ENCODE measurements around the gene ALPL.

DNA sequence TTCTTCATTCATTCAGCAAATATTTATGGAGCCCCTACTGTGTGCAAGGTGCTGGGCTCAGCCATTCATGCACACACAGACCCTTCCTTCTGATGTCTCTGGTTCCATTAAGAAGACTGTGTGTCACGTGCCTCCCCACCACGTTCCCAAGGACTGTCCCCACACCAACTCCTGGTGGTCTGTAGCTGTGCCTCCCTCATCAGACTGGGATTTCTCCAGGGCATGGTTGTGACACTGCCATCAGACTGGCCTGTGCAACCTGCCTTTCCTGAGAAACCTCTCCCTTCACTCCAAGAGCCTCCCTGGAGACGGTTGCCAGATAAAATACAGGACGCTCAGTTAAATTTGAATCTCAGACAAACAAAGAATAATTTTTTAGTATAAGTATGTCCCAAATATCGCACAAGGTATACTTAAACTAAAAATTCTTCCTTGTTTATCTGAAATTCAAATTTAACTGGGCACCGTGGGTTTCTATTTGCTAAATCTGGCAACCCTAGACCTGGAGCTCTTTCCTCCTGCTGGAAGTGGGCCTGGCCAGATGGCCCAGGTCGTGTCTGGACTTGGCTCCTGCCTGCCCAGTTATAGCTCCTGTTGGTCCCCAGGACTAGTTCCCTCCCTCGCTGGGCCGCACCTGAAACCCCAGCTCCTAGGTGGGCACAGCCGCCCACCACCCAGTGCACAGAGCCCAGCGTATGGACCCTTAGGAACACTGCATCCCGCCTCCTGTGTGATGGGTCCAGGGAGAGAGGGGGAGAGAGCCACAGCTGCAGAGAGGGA is 83.1 kb downstream of the ALPL start:
- TF ChIP-seq KAT2A (conservative IDR thresholded peaks at IDR 0.05; ENCODE audit: control insufficient read depth, low read depth, low read length), result no peak
- no peak for TF ChIP-seq YY1 (IDR thresholded peaks at IDR 0.05; ENCODE audit: low read depth, low read length)
- no peak for TF ChIP-seq MEF2B (IDR thresholded peaks at IDR 0.05; ENCODE audit: partially characterized antibody, poor library complexity, severe bottlenecking)
- TF ChIP-seq TAF1 (IDR thresholded peaks at IDR 0.05; ENCODE audit: borderline replicate concordance, low read depth, low read length), result no peak
- TF ChIP-seq, protein P1, sequence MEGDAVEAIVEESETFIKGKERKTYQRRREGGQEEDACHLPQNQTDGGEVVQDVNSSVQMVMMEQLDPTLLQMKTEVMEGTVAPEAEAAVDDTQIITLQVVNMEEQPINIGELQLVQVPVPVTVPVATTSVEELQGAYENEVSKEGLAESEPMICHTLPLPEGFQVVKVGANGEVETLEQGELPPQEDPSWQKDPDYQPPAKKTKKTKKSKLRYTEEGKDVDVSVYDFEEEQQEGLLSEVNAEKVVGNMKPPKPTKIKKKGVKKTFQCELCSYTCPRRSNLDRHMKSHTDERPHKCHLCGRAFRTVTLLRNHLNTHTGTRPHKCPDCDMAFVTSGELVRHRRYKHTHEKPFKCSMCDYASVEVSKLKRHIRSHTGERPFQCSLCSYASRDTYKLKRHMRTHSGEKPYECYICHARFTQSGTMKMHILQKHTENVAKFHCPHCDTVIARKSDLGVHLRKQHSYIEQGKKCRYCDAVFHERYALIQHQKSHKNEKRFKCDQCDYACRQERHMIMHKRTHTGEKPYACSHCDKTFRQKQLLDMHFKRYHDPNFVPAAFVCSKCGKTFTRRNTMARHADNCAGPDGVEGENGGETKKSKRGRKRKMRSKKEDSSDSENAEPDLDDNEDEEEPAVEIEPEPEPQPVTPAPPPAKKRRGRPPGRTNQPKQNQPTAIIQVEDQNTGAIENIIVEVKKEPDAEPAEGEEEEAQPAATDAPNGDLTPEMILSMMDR (IDR thresholded peaks at IDR 0.05 in 2 of 3, conservative IDR thresholded peaks at IDR 0.05 in 1 of 3; ENCODE audit: control insufficient read depth in 2 of 3, extremely low read depth in 1 of 3, insufficient read depth in 1 of 3, low read depth in 3 of 3, low read length in 3 of 3), result no peak
- TF ChIP-seq, protein P2, sequence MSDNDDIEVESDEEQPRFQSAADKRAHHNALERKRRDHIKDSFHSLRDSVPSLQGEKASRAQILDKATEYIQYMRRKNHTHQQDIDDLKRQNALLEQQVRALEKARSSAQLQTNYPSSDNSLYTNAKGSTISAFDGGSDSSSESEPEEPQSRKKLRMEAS (IDR thresholded peaks at IDR 0.05; ENCODE audit: low read depth, low read length), result no peak
- no peak for TF ChIP-seq POLR2A (IDR thresholded peaks at IDR 0.05; ENCODE audit: low read depth, low read length)
- no peak for TF ChIP-seq PKNOX1 (IDR thresholded peaks at IDR 0.05)
- no peak for TF ChIP-seq ZNF274 (IDR thresholded peaks at IDR 0.05; ENCODE audit: insufficient read depth, insufficient read length)
- TF ChIP-seq CHD4 (IDR thresholded peaks at IDR 0.05), result no peak
- TF ChIP-seq MTA2 (IDR thresholded peaks at IDR 0.05; ENCODE audit: low read depth), result no peak
- TF ChIP-seq NBN (IDR thresholded peaks at IDR 0.05), result no peak

Measured in GM12878 (cell line).